Uterus (tissue), 4 donors: ENCODE data around the gene TBC1D2B. TPM values are rescaled to one million over a fixed set of nuclear protein-coding genes. Genes with fewer than 3 reads are reported as not detected.

ENCODE experiments used
- DNase-seq, 2 donors: peaks; one replicate each; pipeline ENCODE4 v3.0.0-alpha.2; 2019 to 2020
- H3K27ac ChIP-seq, 2 donors: fragments of 200-600 bp; sonication (generic); 1 replicate in 1 of 2; 2 replicates in 1 of 2; pipeline ENCODE4 v1.5.1; 2016 to 2018
- H3K27me3 ChIP-seq, 2 donors: fragments of 200-600 bp; sonication (generic); one replicate each; pipeline ENCODE4 v1.5.1; 2018 to 2019; ENCODE audit warnings: control low read depth in 1 of 2
- H3K36me3 ChIP-seq, 2 donors: fragments of 200-600 bp; sonication (generic); one replicate each; pipeline ENCODE4 v1.5.1; 2019; ENCODE audit warnings: control low read depth in 1 of 2
- H3K4me1 ChIP-seq, 2 donors: fragments of 200-600 bp; sonication (generic); one replicate each; pipeline ENCODE4 v1.5.1; 2018 to 2019; ENCODE audit warnings: control low read depth in 1 of 2
- H3K4me3 ChIP-seq, 2 donors: fragments of 200-600 bp; sonication (generic); 1 replicate in 1 of 2; 2 replicates in 1 of 2; pipeline ENCODE4 v1.5.1; 2018 to 2019; ENCODE audit warnings: mild to moderate bottlenecking in 1 of 2
- H3K9me3 ChIP-seq, 2 donors: fragments of 200-600 bp; sonication (generic); one replicate each; pipeline ENCODE4 v1.5.1; 2019; ENCODE audit warnings: control low read depth in 1 of 2
- POLR2A ChIP-seq, 2 donors: fragments of 450-650 bp; IDR thresholded peaks; one replicate each; pipeline ENCODE4 v1.6.1; 2016; ENCODE audit warnings: antibody characterized with exemption in 2 of 2, mild to moderate bottlenecking in 1 of 2, moderate library complexity in 1 of 2
- intact Hi-C: fragments of 100-400 bp; cut with DNase I; formaldehyde crosslinking; loops from one replicate; pipeline ENCODE4 v1.15.1; 2023; ENCODE audit warnings: low total_unique reads
- total RNA-seq, 4 donors: library from RNA; depleted of rRNA in 3 of 4; stranded (reverse); fragments of >200 nt in 3 of 4; gene quantifications; one replicate each; pipeline versions ENCODE4 v1.1.0 to v1.2.4, GENCODE V29; 2014 to 2023
- TF ChIP-seq, protein P1 (sequence below), 4 experiments: fragments of 200-600 bp in 2 of 4; fragments of 450-650 bp in 2 of 4; sonication (generic) in 2 of 4; IDR thresholded peaks; one replicate each; pipeline ENCODE4 v1.5.1; 2016 to 2019; ENCODE audit warnings: antibody characterized with exemption in 4 of 4, mild to moderate bottlenecking in 2 of 4, moderate library complexity in 1 of 4
- donor health status: DM: yes; HTN: yes; CAD: no.

Gene TBC1D2B
- total RNA-seq, 4 donors from 2014 or later, result 27.7 to 89.0 (median 57.9) TPM

DNA sequence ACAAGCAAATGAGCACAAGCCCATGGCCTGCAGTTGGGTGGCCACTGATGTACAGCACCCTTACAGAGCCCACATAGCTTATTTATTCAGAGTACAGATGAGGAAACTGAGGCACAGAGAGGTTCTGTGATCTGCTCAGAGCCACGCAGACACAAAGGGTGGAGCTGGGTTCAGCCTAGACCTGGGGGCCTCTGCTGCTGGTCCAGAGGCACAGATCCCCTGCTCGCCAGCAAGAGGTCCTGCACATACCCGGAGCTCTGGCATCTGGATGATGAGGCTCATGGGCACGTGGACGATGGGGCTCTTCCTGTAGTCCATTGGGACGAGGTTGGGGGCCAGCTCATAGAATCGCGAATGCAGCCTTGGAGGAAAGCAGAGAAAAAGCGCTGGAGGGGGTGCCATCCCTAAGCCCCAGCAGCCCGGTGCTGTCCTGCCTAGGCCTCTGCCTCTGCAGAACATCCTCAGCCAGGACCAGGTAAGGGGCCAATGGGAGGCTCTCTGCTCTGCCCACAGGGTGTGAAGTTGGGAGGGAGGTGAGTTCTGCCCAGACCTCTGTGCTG, 33.5 kb upstream of the TBC1D2B start:
- TF ChIP-seq, protein P1, sequence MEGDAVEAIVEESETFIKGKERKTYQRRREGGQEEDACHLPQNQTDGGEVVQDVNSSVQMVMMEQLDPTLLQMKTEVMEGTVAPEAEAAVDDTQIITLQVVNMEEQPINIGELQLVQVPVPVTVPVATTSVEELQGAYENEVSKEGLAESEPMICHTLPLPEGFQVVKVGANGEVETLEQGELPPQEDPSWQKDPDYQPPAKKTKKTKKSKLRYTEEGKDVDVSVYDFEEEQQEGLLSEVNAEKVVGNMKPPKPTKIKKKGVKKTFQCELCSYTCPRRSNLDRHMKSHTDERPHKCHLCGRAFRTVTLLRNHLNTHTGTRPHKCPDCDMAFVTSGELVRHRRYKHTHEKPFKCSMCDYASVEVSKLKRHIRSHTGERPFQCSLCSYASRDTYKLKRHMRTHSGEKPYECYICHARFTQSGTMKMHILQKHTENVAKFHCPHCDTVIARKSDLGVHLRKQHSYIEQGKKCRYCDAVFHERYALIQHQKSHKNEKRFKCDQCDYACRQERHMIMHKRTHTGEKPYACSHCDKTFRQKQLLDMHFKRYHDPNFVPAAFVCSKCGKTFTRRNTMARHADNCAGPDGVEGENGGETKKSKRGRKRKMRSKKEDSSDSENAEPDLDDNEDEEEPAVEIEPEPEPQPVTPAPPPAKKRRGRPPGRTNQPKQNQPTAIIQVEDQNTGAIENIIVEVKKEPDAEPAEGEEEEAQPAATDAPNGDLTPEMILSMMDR (IDR thresholded peaks at IDR 0.05), result no peak
- no peak for TF ChIP-seq POLR2A (IDR thresholded peaks at IDR 0.05)
- H3K4me1 ChIP-seq, result no peaks in the 10 kb centered on the region
- intact Hi-C loops, result loop anchor here (5.0 kb wide), 2 partner anchors 86 to 131 kb away; no protein-coding TSS in a partner anchor
- H3K36me3 ChIP-seq, result no peaks in the 10 kb centered on the region
- H3K27me3 ChIP-seq, result no peaks in the 10 kb centered on the region
- no peak overlapping the region for H3K27ac ChIP-seq
- no peaks in the 10 kb centered on the region for H3K9me3 ChIP-seq
- H3K4me3 ChIP-seq, result no peak overlapping the region
- DNase-seq, result no peak

DNA sequence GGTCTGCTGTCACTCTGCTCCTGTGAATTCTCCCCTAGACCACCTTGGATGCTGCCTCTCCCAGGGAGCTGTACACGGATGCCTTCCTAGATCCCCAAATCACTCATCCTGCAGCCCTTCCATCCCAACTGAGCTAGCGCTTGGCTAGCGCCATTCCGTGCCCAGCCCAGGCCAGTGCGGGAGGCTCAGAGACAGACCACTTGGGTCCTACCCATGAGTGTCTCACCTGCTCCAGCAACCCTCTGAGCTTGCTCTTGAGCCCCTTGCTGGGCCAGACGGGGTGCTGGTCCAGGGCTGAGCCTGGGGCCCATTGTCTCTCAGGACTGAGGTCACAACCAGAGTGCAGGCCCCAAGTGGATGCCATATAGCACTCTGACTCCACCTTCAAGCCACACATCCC, 32.6 kb upstream of the TBC1D2B start:
- H3K36me3 ChIP-seq, result no peaks in the 10 kb centered on the region
- H3K4me1 ChIP-seq, result no peaks in the 10 kb centered on the region
- intact Hi-C loops, result loop anchor here (5.0 kb wide), 2 partner anchors 87 to 132 kb away; no protein-coding TSS in a partner anchor
- H3K27ac ChIP-seq, result no peak overlapping the region
- TF ChIP-seq, protein P1 (IDR thresholded peaks at IDR 0.05), result no peak
- TF ChIP-seq POLR2A (IDR thresholded peaks at IDR 0.05), result no peak
- H3K4me3 ChIP-seq, result no peak overlapping the region
- DNase-seq, result no peak
- no peaks in the 10 kb centered on the region for H3K27me3 ChIP-seq
- no peaks in the 10 kb centered on the region for H3K9me3 ChIP-seq

DNA sequence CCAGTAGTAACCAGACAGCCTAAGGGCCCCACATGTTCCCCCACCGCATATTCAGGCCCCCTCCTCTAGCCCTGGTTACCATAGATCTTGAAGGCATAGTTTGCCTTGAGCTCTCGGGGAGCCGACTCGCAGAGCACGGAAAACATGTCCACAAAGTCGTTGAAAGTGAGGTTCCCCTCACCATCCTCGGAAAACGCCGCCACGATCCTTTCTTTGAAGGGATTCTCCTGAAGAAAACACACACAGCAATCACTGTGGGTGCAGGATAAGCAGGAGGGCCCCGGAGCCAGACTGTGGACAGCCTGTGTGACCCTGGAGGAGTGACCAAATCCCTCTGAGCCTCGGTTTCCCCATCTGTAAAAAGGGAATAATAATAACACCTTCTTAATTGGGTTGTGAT, 31.6 kb upstream of the TBC1D2B start:
- intact Hi-C loops, result loop anchor here (5.0 kb wide), 1 partner anchor 142 kb away; no protein-coding TSS in a partner anchor
- H3K4me3 ChIP-seq, result no peak overlapping the region
- no peak overlapping the region for H3K27ac ChIP-seq

DNA sequence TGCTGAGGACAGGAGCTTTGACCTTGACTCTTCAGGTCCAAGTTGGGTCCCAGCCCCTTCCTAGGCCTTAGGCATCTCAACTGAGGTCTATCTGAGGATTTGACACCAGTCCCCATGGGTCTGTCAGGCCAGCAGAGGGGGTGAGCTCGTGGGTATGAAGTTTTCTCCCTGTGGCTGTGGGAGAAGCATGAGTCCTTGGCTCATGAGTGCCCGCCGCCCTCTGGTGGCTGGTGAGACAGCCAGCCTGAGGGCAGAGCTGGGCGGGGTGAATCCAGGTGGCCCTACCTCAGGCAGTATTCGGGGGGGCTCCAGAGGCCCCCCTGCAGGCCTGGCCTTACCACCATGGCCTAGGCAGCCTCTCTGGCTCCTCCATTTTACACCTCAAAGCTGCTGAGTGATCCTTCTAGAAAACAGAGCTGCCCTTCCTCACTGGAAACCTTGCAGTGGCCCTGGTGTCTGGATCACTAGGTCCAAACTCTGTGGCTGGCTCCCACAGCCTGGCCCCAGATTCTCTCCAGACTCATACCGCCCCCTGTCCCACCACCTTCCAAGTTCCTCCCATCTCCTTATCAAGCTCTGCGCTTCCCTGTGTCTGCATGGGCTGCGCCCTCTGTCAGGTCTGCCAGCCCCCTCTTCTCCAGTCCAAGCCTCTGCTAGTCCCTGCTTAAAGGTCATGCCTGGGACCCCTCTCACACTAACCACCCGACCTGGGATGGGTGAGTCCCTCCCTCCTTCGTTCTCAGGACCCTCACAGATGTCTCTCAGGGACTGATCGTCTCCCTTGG, 31.0 kb upstream of the TBC1D2B start:
- Histone ChIP-seq H3K27me3 (no peaks in the 10 kb centered on the region), H3K4me1 (no peaks in the 10 kb centered on the region), H3K4me3 (no peak overlapping the region), H3K27ac (no peak overlapping the region), H3K36me3 (no peaks in the 10 kb centered on the region), H3K9me3 (no peaks in the 10 kb centered on the region)
- intact Hi-C loops, result loop anchor here (5.0 kb wide), 1 partner anchor 141 kb away; no protein-coding TSS in a partner anchor
- TF ChIP-seq POLR2A (IDR thresholded peaks at IDR 0.05), result peak in 1 of 2 donors; percentile 9
- TF ChIP-seq, protein P1 (IDR thresholded peaks at IDR 0.05), result peak; percentile 90 to 98 (median 97)
- peak; percentile 78 to 81 for DNase-seq

More for the DNA sequence above, 31.6 kb upstream of the TBC1D2B start:
- Histone ChIP-seq H3K36me3 (no peaks in the 10 kb centered on the region), H3K4me1 (no peaks in the 10 kb centered on the region), H3K27me3 (no peaks in the 10 kb centered on the region), H3K9me3 (no peaks in the 10 kb centered on the region)
- TF ChIP-seq, protein P1 (IDR thresholded peaks at IDR 0.05), result no peak
- no peak for TF ChIP-seq POLR2A (IDR thresholded peaks at IDR 0.05)
- no peak for DNase-seq

- Histone ChIP-seq H3K36me3 (no peaks in the 10 kb centered on the region), H3K9me3 (no peaks in the 10 kb centered on the region)
Observed at GRCh38 chr15:78107471-78107870, 30.0 kb upstream of the TBC1D2B start.

More at GRCh38 chr15:78107471-78107870, 30.0 kb upstream of the TBC1D2B start:
- no peaks in the 10 kb centered on the region for H3K27me3 ChIP-seq
- intact Hi-C loops, result loop anchor here (5.0 kb wide), 1 partner anchor 140 kb away; no protein-coding TSS in a partner anchor
- H3K4me3 ChIP-seq, result no peak overlapping the region
- no peak overlapping the region for H3K27ac ChIP-seq
- no peak for DNase-seq
- TF ChIP-seq, protein P1 (IDR thresholded peaks at IDR 0.05), result no peak
- no peak for TF ChIP-seq POLR2A (IDR thresholded peaks at IDR 0.05)
- no peaks in the 10 kb centered on the region for H3K4me1 ChIP-seq
